ENCODE measurements around the gene GJB3. TPM values are rescaled to one million over a fixed set of nuclear protein-coding genes. Genes with fewer than 3 reads are reported as not detected.

Gene GJB3
- total and polyA plus RNA-seq, 2 donors (not counting 1 experiment from before 2014, with no cell fraction given): not detected

DNA sequence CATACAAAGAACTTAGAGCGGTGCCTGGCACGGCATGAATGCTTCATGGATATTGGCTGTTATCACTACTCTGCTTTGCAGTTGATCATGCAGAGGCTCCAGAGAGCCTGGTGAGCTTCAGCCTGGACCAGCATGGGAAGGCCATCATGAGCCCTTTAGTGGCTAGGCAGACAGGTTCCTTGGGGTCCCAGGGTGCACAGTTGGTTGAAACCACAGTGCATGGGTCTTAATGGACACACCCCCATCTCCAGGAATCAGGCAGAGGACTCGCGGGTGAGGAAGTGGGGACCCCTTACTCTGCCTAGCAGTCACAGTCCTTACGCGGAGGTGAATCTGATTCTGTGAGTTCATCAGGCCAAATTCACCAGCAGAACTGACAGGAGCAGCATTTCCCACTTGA is 25.1 kb upstream of the GJB3 start:
- no peak for DNase-seq
- no peaks in the 10 kb centered on the region for H3K4me1 ChIP-seq (ENCODE audit: control insufficient read depth in 2 of 2, insufficient read depth in 2 of 2, low read length in 2 of 2)
- H3K79me2 ChIP-seq (ENCODE audit: control insufficient read depth, insufficient read depth, low read length): no peaks in the 10 kb centered on the region
- CTCF ChIA-PET: interaction anchor here (0.8 kb wide), 1 partner anchor 13 kb away, joined by 3 read pairs; no protein-coding TSS in a partner anchor
- H3K4me3 ChIP-seq (ENCODE audit: control extremely low read depth in 1 of 5, extremely low read depth in 1 of 5, insufficient read depth in 1 of 5, low read depth in 2 of 5, low read length in 4 of 5): no peak overlapping the region
- no peaks in the 10 kb centered on the region for H3K4me1 Mint-ChIP-seq
- H3K9me3 Mint-ChIP-seq (ENCODE audit: insufficient read depth): no peaks in the 10 kb centered on the region
- H3K36me3 ChIP-seq (replicated peaks in 1 of 2; ENCODE audit: control extremely low read depth in 1 of 2, control insufficient read depth in 1 of 2, extremely low read depth in 1 of 2, insufficient read depth in 2 of 2, low read length in 1 of 2): no peaks in the 10 kb centered on the region
- 89% methylated on average over 6 of the region's 6 CpGs for WGBS (ENCODE audit: insufficient coverage)
- no peaks in the 10 kb centered on the region for H3K9me3 ChIP-seq (ENCODE audit: control extremely low read depth in 1 of 3, control insufficient read depth in 2 of 3, insufficient read depth in 1 of 3, low read length in 2 of 3)
- H2AFZ ChIP-seq (ENCODE audit: insufficient read depth, low read depth, low read length, poor library complexity, severe bottlenecking): no peak overlapping the region
- no peaks in the 10 kb centered on the region for H4K20me1 ChIP-seq (ENCODE audit: control insufficient read depth, insufficient read depth, low read length, poor library complexity, severe bottlenecking)
- no peak overlapping the region for H3K27ac Mint-ChIP-seq
- ATAC-seq (ENCODE audit: low read depth): no peak
- H3K9ac ChIP-seq (ENCODE audit: low read length): no peak overlapping the region
- no peak overlapping the region for H3K4me3 Mint-ChIP-seq
- intact Hi-C loops (cut with micrococcal nuclease): no loop called here
- peaks cover 0 to 3% (median 0%) of the 10 kb centered on the region in 4 experiments for H3K27me3 ChIP-seq (replicated peaks in 1 of 4; ENCODE audit: control extremely low read depth in 1 of 4, control insufficient read depth in 3 of 4, insufficient read depth in 4 of 4, low read length in 3 of 4)
- no peak overlapping the region for H3K27ac ChIP-seq (ENCODE audit: low read length in 2 of 2)
- H3K4me2 ChIP-seq (replicated peaks; ENCODE audit: low read depth, low read length, poor library complexity, severe bottlenecking): no peak overlapping the region
- TF ChIP-seq EZH2 (IDR thresholded peaks at IDR 0.05; ENCODE audit: borderline replicate concordance, insufficient read depth, low read depth, low read length, poor library complexity, severe bottlenecking): no peak
- TF ChIP-seq, protein P1, sequence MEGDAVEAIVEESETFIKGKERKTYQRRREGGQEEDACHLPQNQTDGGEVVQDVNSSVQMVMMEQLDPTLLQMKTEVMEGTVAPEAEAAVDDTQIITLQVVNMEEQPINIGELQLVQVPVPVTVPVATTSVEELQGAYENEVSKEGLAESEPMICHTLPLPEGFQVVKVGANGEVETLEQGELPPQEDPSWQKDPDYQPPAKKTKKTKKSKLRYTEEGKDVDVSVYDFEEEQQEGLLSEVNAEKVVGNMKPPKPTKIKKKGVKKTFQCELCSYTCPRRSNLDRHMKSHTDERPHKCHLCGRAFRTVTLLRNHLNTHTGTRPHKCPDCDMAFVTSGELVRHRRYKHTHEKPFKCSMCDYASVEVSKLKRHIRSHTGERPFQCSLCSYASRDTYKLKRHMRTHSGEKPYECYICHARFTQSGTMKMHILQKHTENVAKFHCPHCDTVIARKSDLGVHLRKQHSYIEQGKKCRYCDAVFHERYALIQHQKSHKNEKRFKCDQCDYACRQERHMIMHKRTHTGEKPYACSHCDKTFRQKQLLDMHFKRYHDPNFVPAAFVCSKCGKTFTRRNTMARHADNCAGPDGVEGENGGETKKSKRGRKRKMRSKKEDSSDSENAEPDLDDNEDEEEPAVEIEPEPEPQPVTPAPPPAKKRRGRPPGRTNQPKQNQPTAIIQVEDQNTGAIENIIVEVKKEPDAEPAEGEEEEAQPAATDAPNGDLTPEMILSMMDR (IDR thresholded peaks at IDR 0.05): no peak
- POLR2A ChIA-PET: no interaction called here
- H3K27me3 Mint-ChIP-seq: peaks cover 19% of the 10 kb centered on the region

DNA sequence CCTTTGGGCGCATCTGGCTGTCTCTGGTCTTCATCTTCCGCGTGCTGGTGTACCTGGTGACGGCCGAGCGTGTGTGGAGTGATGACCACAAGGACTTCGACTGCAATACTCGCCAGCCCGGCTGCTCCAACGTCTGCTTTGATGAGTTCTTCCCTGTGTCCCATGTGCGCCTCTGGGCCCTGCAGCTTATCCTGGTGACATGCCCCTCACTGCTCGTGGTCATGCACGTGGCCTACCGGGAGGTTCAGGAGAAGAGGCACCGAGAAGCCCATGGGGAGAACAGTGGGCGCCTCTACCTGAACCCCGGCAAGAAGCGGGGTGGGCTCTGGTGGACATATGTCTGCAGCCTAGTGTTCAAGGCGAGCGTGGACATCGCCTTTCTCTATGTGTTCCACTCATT is 23.6 kb upstream of the GJB3 start:
- CTCF ChIA-PET: interaction anchor here (1.3 to 2.3 kb wide), 2 partner anchors 15 to 19 kb away, joined by 4 to 7 read pairs; no protein-coding TSS in a partner anchor
- H3K79me2 ChIP-seq (ENCODE audit: control insufficient read depth, insufficient read depth, low read length): no peaks in the 10 kb centered on the region
- no peak overlapping the region for H3K27ac Mint-ChIP-seq
- H3K4me2 ChIP-seq (replicated peaks; ENCODE audit: low read depth, low read length, poor library complexity, severe bottlenecking): no peak overlapping the region
- H3K27me3 ChIP-seq (replicated peaks in 1 of 4; ENCODE audit: control extremely low read depth in 1 of 4, control insufficient read depth in 3 of 4, insufficient read depth in 4 of 4, low read length in 3 of 4): peaks cover 0 to 6% (median 1%) of the 10 kb centered on the region in 4 experiments
- H3K4me1 ChIP-seq (ENCODE audit: control insufficient read depth in 2 of 2, insufficient read depth in 2 of 2, low read length in 2 of 2): no peaks in the 10 kb centered on the region
- H4K20me1 ChIP-seq (ENCODE audit: control insufficient read depth, insufficient read depth, low read length, poor library complexity, severe bottlenecking): no peaks in the 10 kb centered on the region
- no peaks in the 10 kb centered on the region for H3K36me3 ChIP-seq (replicated peaks in 1 of 2; ENCODE audit: control extremely low read depth in 1 of 2, control insufficient read depth in 1 of 2, extremely low read depth in 1 of 2, insufficient read depth in 2 of 2, low read length in 1 of 2)
- H3K9ac ChIP-seq (ENCODE audit: low read length): no peak overlapping the region
- no peak overlapping the region for H3K27ac ChIP-seq (ENCODE audit: low read length in 2 of 2)
- no peak for TF ChIP-seq EZH2 (IDR thresholded peaks at IDR 0.05; ENCODE audit: borderline replicate concordance, insufficient read depth, low read depth, low read length, poor library complexity, severe bottlenecking)
- TF ChIP-seq, protein P1 (IDR thresholded peaks at IDR 0.05): no peak
- no peak for ATAC-seq (ENCODE audit: low read depth)
- WGBS (ENCODE audit: insufficient coverage): 95% methylated on average over 21 of the region's 21 CpGs
- H3K9me3 ChIP-seq (ENCODE audit: control extremely low read depth in 1 of 3, control insufficient read depth in 2 of 3, insufficient read depth in 1 of 3, low read length in 2 of 3): no peaks in the 10 kb centered on the region
- no peak overlapping the region for H3K4me3 Mint-ChIP-seq
- no peak overlapping the region for H3K4me3 ChIP-seq (ENCODE audit: control extremely low read depth in 1 of 5, extremely low read depth in 1 of 5, insufficient read depth in 1 of 5, low read depth in 2 of 5, low read length in 4 of 5)
- H2AFZ ChIP-seq (ENCODE audit: insufficient read depth, low read depth, low read length, poor library complexity, severe bottlenecking): no peak overlapping the region
- POLR2A ChIA-PET: no interaction called here
- no peak for DNase-seq
- H3K9me3 Mint-ChIP-seq (ENCODE audit: insufficient read depth): no peaks in the 10 kb centered on the region
- H3K4me1 Mint-ChIP-seq: no peaks in the 10 kb centered on the region
- H3K27me3 Mint-ChIP-seq: peaks cover 19% of the 10 kb centered on the region
- intact Hi-C loops (cut with micrococcal nuclease): no loop called here
